ENCODE results near the gene TIMM23.

Gene TIMM23

DNA sequence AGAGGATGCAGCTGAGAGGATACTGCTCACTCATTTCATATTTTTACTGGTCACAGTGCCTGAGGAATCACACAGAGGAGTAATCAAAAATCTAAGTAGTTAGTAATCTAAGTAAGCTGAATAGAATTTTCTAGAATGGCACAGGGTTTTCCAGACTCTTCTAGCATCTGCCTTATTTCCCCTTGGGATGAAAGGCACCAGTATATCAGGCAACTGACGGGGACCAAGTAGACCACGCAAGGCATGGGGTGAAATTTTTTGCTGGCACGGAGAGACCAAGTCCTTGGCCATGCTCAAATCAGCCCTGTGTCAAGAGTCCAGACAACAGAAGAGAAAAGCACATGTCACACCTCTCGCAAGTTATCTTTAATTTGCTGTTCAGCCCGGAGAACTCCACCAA, 43.9 kb downstream of the TIMM23 start:
- Mint-ChIP-seq H3K36me3 (ENCODE audit: low read depth) (peaks cover 50% of the 10 kb centered on the region), H3K9me3 (no peaks in the 10 kb centered on the region), H3K4me3 (no peak overlapping the region), H3K27ac (no peak overlapping the region), H3K4me1 (peaks cover 34% of the 10 kb centered on the region), H3K27me3 (ENCODE audit: low read depth, poor library complexity) (no peaks in the 10 kb centered on the region)
- no peak for DNase-seq
- no peak for TF ChIP-seq CTCF (IDR thresholded peaks at IDR 0.05)

GRCh38 chr10:46016811-46017210, 44.5 kb downstream of the TIMM23 start:
- peaks cover 39% of the 10 kb centered on the region for H3K4me1 Mint-ChIP-seq
- H3K27me3 Mint-ChIP-seq (ENCODE audit: low read depth, poor library complexity): no peaks in the 10 kb centered on the region
- peaks cover 45% of the 10 kb centered on the region for H3K36me3 Mint-ChIP-seq (ENCODE audit: low read depth)
- no peaks in the 10 kb centered on the region for H3K9me3 Mint-ChIP-seq
- TF ChIP-seq CTCF (IDR thresholded peaks at IDR 0.05): no peak
- H3K27ac Mint-ChIP-seq: no peak overlapping the region
- no peak for DNase-seq
- no peak overlapping the region for H3K4me3 Mint-ChIP-seq

DNA sequence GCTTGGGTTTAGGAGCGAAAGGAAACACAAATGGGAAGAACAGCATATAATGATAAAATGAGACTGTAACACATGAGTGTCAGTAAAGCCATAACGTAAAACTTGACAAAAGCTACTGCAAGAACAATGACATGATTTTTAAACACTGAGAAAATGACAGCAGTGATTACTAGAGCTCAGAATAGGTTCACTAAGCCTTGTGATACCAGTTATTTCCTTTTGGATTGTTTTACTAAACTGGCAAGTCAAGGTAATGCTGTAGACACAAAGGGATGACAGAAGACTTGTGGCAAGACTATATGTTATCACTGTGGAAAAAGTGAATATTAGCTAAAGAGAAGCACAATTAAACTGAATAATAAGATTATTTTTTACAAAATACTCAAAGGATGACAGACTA, 45.4 kb downstream of the TIMM23 start:
- Mint-ChIP-seq H3K4me3 (no peak overlapping the region), H3K36me3 (ENCODE audit: low read depth) (peaks cover 41% of the 10 kb centered on the region), H3K9me3 (no peaks in the 10 kb centered on the region), H3K4me1 (peaks cover 48% of the 10 kb centered on the region), H3K27ac (no peak overlapping the region), H3K27me3 (ENCODE audit: low read depth, poor library complexity) (no peaks in the 10 kb centered on the region)
- no peak for TF ChIP-seq CTCF (IDR thresholded peaks at IDR 0.05)
- no peak for DNase-seq

DNA sequence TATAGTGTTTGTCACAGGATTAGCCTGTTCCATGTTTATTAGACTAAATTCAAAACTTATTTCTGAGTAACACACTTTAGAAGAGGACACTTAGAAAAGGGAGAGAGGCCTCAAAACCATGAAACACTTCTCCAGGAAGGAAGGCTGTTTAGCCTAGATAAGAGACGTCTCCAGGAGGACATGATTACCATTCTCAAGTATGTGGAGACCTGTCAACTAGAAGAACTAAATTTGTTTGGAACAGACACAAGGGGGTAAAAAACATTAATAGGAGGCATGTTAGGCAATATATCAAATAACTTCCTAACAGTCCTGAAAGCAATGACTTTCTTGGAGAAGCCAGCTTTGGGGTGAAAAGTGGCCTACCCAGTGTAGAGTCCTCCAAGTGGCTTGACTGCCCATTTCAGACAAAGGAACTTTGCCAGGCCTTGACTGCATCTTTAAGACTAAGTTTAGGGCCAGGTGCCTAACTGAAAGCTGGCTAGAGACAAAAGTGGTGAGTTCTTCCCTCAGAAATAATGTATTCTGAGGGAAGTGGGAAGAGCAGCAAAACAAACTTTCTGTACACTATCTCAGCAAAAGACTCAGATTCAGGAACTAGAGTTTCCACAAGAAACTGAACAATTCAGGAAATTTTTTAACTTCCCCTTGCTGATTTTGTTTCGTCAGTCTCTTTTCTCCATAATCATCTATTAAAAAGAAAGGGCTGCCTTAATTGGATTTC, 46.3 kb downstream of the TIMM23 start:
- Mint-ChIP-seq H3K36me3 (ENCODE audit: low read depth) (peaks cover 35% of the 10 kb centered on the region), H3K27me3 (ENCODE audit: low read depth, poor library complexity) (no peaks in the 10 kb centered on the region), H3K4me1 (peaks cover 52% of the 10 kb centered on the region), H3K4me3 (no peak overlapping the region), H3K27ac (no peak overlapping the region), H3K9me3 (no peaks in the 10 kb centered on the region)
- TF ChIP-seq CTCF (IDR thresholded peaks at IDR 0.05): no peak
- DNase-seq: no peak

GRCh38 chr10:46019177-46019528, 46.9 kb downstream of the TIMM23 start:
- no peak overlapping the region for H3K27ac Mint-ChIP-seq
- peak overlapping the region; percentile 60 for H3K4me3 Mint-ChIP-seq
- H3K9me3 Mint-ChIP-seq: no peaks in the 10 kb centered on the region
- H3K36me3 Mint-ChIP-seq (ENCODE audit: low read depth): peaks cover 32% of the 10 kb centered on the region
- DNase-seq: no peak
- H3K27me3 Mint-ChIP-seq (ENCODE audit: low read depth, poor library complexity): no peaks in the 10 kb centered on the region
- no peak for TF ChIP-seq CTCF (IDR thresholded peaks at IDR 0.05)
- peaks cover 58% of the 10 kb centered on the region for H3K4me1 Mint-ChIP-seq

All from nephron progenitor cell (in vitro differentiated cells).